HG03103 (cell line): ENCODE measurements around the gene KCND3.

Source experiments
- ATAC-seq: cut with Tn5 transposase; IDR thresholded peaks from one replicate; pipeline ENCODE4 v1.9.1; 2021; ENCODE audit warnings: low read depth; ENCODE audit not compliant: unreplicated experiment

The KCND3 gene

DNA sequence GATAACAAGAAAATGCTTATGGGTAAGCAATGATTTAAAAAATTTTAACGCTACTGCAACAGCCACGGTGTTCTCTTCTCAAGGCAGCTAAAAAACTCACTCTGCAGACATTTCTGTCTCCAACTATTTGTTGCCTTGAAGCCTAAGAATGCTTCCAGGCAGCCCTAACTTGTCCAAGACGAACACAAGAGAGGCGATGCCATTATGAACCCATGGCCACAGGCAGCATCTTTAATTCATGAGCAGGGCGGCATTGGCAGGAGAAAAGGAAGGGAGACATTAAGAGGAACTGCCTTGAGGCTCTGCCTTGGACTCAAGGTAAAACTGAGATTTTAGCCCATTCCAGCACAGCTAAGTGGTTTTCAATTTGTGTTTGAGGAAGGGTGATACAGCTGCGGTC is 67.5 kb downstream of the KCND3 start:
- ATAC-seq, result no peak

- no peak for ATAC-seq
Measured at GRCh38 chr1:111920221-111921024, 69.0 kb downstream of the KCND3 start.

DNA sequence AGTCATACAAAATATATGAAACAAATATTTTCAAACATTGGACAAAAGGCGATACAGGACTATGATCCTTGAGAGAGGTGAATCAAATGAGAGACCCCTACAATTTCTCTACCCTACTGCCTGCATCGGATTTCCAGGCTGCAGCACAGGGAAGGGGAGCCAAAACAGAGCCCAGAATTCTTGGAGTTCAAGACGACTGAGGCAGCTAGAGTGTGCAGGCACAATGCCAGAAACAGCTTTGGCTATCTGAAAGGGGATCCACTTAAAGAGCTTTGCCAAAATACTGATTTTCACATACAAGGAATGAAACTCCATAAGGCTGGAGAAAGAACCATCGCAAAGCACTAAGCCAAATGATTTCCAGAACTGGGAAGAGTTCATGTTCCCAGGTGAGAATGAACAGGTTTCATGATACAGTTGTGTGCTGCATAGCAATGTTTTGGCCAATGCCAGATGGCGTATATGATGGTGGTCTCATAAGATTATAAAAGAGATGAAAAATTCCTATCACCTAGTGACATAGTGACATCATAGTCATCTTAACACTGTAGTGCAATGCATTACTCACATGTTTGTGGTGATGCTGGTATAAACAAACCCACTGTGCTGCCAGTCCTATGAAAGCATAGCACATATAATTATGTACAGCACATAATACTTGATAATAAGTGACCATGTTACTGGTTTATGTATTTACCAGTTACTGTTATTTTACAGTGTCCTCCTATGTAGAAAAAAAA is 77.5 kb downstream of the KCND3 start:
- ATAC-seq, result no peak

DNA sequence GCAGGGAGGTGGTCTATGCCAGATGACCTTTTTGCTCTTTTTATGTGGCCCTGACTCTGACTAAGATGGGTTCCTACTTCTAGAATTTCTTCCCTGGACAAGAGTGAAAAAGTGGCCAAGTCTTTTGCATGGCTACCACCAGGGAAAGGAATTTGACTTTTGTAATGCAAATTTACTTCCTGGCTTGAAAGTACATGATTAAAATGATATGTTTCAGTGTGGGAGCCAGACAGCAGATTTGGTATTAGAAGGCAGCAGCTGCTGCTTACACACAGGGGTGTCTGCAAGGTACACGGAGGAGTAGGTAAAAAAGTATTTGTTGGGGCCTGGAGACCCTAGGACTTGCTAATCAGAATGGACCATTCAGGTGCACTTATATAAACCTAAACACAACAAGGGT is 78.4 kb downstream of the KCND3 start:
- ATAC-seq, result no peak

GRCh38 chr1:111909030-111909429 is 80.4 kb downstream of the KCND3 start:
- no peak for ATAC-seq

DNA sequence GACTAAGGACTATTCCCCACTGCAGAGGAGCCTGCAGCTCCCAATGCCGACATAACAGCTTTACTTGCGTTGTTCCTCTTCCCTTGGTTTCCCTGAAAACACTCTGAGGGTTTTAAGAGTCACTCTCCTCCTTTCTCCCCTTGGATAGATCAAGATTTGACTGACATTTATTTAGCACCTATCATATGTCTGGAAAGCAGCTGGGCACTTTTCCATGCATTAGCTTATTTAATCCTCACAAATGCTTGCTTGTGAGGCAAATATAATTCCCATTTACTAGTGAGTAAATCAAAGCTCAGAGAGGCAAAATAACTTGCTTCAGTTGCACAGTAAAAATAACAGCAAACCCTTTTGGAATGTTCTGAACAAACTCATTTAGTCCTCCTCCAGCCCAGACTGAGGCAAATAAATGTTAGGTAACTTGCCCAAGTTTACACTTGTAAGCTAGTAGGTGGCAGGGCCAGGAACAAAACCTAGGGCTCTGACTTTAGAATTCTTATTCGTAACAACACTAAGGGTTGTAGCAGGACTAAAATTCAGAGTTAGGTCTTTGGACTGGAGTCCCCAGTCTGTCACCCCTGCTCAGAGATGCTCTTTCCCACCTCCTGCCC is 81.4 kb downstream of the KCND3 start:
- no peak for ATAC-seq

GRCh38 chr1:111907321-111907720 is 82.1 kb downstream of the KCND3 start:
- no peak for ATAC-seq

DNA sequence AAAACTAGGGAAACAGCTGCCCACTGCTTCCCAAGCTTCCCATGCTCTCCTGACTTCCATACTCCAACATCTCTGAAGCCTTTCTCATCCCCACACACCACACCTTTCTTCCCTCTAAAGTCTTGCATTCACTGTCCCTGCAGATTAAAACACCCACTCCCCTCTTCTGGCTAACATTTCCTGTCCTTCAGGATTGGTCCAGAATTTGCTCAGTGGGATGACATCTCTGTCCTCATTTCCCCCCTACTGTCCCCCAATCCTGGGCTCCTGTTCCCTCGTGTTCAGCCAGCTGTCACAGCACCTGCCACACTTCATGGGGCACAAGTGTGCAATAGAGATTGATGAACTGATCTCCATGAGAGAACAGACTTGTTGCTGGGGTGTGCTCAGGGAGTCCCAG is 82.7 kb downstream of the KCND3 start:
- ATAC-seq, result no peak

DNA sequence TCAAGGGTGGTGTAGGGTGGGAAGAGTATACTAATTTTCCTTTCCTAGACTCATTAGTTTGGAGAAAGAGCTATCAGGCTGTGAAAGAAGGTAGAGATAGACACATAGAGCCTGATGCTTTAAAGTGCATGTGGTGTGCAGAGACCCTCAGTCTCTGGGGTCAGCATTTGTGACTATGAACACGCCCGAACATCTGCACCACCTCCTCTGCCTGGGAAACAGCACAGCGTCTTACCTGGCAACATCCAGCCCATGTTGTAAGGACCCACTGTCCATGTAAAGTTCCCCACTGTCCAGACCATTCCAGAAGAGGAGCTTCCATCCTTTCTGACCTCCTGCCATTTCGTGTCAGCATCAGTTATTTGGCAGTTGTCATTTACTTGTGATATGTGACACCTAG is 83.4 kb downstream of the KCND3 start:
- ATAC-seq, result no peak

- ATAC-seq, result no peak
Measured at GRCh38 chr1:111904478-111905218, 84.8 kb downstream of the KCND3 start.

DNA sequence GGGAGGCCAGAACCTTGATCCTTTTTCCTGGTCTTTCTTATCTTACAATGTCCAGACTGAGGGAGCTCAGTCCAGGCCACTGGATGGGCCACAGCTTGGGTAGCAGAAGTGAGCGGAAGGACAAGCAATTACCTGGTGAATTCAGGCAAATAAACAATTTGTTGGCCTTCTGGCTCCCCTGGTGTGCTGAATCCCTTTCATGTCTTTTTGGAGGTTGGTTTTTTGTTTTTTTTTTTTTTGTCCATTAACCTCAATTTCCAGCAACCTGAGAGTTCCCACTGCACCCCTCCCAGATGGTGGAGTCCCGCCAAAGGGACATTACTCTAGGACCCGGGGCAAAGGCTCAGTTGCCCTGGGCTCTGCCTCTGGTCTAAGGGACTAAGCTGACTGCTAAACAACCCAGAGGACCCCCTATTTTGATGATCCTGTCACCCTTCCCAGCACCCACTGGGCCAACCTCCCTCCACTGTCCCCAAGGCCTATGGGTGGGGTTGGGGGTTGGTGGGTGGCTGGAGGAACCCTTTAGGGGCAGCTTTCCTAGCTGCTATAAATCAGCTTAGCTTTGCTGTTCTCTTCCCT is 85.5 kb downstream of the KCND3 start:
- no peak for ATAC-seq

DNA sequence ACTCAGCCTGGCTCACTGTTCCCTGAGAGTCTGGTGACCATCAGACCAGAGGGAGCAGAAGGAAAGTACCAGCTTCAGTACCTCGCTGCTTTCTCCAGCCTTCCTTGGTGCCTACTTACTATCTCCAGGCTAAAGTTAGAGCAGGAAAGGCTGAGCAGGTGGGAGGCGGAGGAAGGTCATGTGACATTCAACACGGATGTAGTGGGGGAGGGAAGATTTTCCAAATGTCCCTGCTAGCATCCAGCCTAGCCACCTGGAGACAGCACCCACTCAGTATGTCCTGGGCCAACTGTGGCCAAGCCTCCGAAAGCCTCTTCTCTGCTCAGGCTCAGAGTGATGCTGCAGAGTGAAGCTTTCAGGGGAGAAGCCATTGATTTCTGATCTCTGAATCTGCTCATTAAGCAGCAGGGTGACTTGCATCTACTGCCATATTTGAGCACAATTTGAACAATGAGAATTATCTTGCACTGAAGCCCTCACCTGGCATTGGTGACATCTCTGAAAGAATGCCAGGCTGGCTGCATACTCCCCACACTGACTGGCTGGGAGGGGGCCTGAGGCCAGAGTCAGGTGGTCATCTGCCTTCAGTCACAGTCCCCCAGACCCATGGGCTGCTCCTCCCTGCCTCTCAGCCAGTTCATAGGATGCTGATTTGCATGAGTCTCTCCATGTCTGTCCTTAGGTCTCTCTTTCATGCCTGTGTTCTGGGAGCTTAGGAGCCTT is 86.2 kb downstream of the KCND3 start:
- no peak for ATAC-seq

DNA sequence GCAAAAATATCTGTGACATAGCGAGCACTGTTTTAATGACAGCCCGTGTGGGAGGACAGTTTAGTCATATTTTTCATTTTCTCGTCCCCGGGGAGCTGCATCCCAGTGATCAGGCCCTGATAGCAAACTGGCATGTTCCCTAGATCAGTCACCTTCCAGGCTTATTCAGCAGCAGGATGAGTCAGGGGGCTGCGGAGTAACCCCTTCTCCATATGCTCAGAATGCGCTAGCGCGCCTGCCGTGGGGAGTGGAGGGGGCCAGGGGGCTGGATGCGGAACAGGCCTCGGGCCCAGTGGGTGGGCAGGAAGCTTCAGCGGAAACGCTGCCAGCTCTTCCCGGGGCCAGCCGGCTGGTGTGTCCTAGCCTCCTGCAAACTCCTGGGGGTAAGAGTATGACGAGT is 94.0 kb downstream of the KCND3 start:
- ATAC-seq, result no peak

- ATAC-seq, result no peak
Measured at GRCh38 chr1:111895017-111895416, 94.5 kb downstream of the KCND3 start.

- no peak for ATAC-seq
Measured at GRCh38 chr1:111894497-111894896, 95.0 kb downstream of the KCND3 start.

DNA sequence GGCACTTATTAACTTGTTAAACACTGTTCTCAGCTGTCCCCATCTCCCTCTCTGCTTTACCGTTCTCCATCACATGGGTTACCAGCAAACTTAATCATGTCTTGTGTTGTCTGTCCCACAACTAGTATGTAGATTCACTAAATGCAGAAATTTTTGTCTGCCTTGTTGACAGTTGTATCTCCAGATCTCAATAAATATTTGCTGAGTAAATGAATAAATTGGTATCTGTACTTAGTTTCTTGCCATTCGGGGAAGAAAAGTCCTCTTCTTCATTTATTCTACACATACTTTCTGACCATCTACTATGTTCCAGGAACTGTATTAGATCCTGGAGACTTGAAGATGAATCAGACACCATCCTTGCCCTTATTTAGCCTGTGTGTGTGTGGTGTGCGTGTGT is 97.9 kb downstream of the KCND3 start:
- no peak for ATAC-seq

DNA sequence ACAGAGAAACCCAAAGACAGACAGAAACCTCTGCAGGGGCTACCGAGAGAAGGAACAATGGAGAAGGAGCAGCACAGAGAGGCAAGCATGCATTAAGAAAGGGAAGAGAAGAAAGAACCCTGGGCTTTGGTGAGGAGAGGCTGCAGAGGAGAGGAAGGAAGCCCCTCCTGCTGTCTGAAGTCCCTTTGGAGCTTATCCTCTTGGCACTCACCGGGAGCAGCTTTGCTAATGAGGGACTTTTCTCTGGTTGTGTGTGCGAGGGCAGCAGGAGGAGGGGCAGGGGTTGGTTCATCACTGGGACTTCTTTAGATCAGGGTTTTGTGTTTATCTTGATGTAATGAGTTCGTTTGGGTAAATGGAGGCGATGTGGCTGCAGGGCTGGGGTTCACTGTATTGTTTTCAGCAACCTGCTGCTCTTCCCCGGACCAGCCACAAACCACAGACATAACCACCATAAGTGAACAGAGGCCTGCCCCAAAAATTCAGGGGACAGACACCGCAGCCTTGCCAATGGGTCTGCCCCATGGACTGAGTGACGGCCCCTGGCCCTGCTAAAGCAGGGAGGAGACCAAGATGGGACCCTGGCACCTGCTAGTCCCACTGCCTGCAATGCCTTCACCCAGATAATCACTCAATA is 100.6 kb downstream of the KCND3 start:
- ATAC-seq, result no peak

DNA sequence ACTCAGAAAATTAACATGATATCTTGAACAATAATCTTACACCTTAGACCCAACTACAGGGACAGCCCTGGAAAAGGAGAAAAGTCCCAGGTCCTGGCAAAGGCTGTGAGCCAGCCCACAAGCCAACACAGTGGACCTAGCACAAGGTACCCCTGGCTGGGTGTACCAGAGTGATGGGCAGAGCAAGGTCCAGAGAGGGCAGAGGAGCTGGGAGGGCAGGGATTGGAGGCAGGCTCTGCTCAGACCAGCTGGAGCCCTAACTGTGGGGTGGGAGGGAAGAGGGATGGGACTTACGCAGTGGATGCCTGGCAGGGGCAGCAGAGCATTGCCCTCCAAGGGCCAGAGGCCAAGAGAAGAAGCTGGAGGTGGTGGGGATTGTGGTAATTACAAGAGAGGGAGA is 101.6 kb downstream of the KCND3 start:
- no peak for ATAC-seq

- ATAC-seq, result no peak
Measured at GRCh38 chr1:111887385-111887784, 102.1 kb downstream of the KCND3 start.

- no peak for ATAC-seq
Measured at GRCh38 chr1:111886741-111887140, 102.7 kb downstream of the KCND3 start.
